Uterus (tissue), 4 donors: ENCODE data around the gene CPA3. TPM values are rescaled to one million over a fixed set of nuclear protein-coding genes. Genes with fewer than 3 reads are reported as not detected.

Experiments
- DNase-seq, 2 donors: peaks; one replicate each; pipeline ENCODE4 v3.0.0-alpha.2; 2019 to 2020
- H3K27ac ChIP-seq, 2 donors: fragments of 200-600 bp; sonication (generic); 1 replicate in 1 of 2; 2 replicates in 1 of 2; pipeline ENCODE4 v1.5.1; 2016 to 2018
- H3K27me3 ChIP-seq, 2 donors: fragments of 200-600 bp; sonication (generic); one replicate each; pipeline ENCODE4 v1.5.1; 2018 to 2019; ENCODE audit warnings: control low read depth in 1 of 2
- H3K36me3 ChIP-seq, 2 donors: fragments of 200-600 bp; sonication (generic); one replicate each; pipeline ENCODE4 v1.5.1; 2019; ENCODE audit warnings: control low read depth in 1 of 2
- H3K4me1 ChIP-seq, 2 donors: fragments of 200-600 bp; sonication (generic); one replicate each; pipeline ENCODE4 v1.5.1; 2018 to 2019; ENCODE audit warnings: control low read depth in 1 of 2
- H3K4me3 ChIP-seq, 2 donors: fragments of 200-600 bp; sonication (generic); 1 replicate in 1 of 2; 2 replicates in 1 of 2; pipeline ENCODE4 v1.5.1; 2018 to 2019; ENCODE audit warnings: mild to moderate bottlenecking in 1 of 2
- H3K9me3 ChIP-seq, 2 donors: fragments of 200-600 bp; sonication (generic); one replicate each; pipeline ENCODE4 v1.5.1; 2019; ENCODE audit warnings: control low read depth in 1 of 2
- CTCF ChIP-seq, 4 experiments: fragments of 200-600 bp in 2 of 4; fragments of 450-650 bp in 2 of 4; sonication (generic) in 2 of 4; IDR thresholded peaks; one replicate each; pipeline ENCODE4 v1.5.1; 2016 to 2019; ENCODE audit warnings: antibody characterized with exemption in 4 of 4, mild to moderate bottlenecking in 2 of 4, moderate library complexity in 1 of 4
- POLR2A ChIP-seq, 2 donors: fragments of 450-650 bp; IDR thresholded peaks; one replicate each; pipeline ENCODE4 v1.6.1; 2016; ENCODE audit warnings: antibody characterized with exemption in 2 of 2, mild to moderate bottlenecking in 1 of 2, moderate library complexity in 1 of 2
- intact Hi-C: fragments of 100-400 bp; cut with DNase I; formaldehyde crosslinking; loops from one replicate; pipeline ENCODE4 v1.15.1; 2023; ENCODE audit warnings: low total_unique reads
- total RNA-seq, 4 donors: library from RNA; depleted of rRNA in 3 of 4; stranded (reverse); fragments of >200 nt in 3 of 4; gene quantifications; one replicate each; pipeline versions ENCODE4 v1.1.0 to v1.2.4, GENCODE V29; 2014 to 2023
- donor health status: DM: yes; HTN: yes; CAD: no.

CPA3 gene
- total RNA-seq, 4 donors from 2014 or later, result 2.4 to 36.6 (median 6.0) TPM

- Histone ChIP-seq H3K9me3 (no peaks in the 10 kb centered on the region), H3K27me3 (no peaks in the 10 kb centered on the region), H3K4me1 (no peaks in the 10 kb centered on the region), H3K36me3 (no peaks in the 10 kb centered on the region), H3K27ac (no peak overlapping the region), H3K4me3 (no peak overlapping the region)
- TF ChIP-seq CTCF (IDR thresholded peaks at IDR 0.05) (no peak), POLR2A (IDR thresholded peaks at IDR 0.05) (no peak)
- DNase-seq, result no peak
- intact Hi-C loops, result no loop called here
Observed at GRCh38 chr3:148829926-148830325, 35.2 kb upstream of the CPA3 start.

- H3K36me3 ChIP-seq, result no peaks in the 10 kb centered on the region
- no peak for DNase-seq
- no peak overlapping the region for H3K4me3 ChIP-seq
- no peak for TF ChIP-seq POLR2A (IDR thresholded peaks at IDR 0.05)
- no peak for TF ChIP-seq CTCF (IDR thresholded peaks at IDR 0.05)
- H3K4me1 ChIP-seq, result no peaks in the 10 kb centered on the region
- no peak overlapping the region for H3K27ac ChIP-seq
- no peaks in the 10 kb centered on the region for H3K9me3 ChIP-seq
- H3K27me3 ChIP-seq, result no peaks in the 10 kb centered on the region
- intact Hi-C loops, result no loop called here
Observed at GRCh38 chr3:148833223-148833622, 31.9 kb upstream of the CPA3 start.

- TF ChIP-seq POLR2A (IDR thresholded peaks at IDR 0.05) (no peak), CTCF (IDR thresholded peaks at IDR 0.05) (no peak)
- Histone ChIP-seq H3K4me3 (no peak overlapping the region), H3K36me3 (no peaks in the 10 kb centered on the region), H3K4me1 (no peaks in the 10 kb centered on the region), H3K27me3 (no peaks in the 10 kb centered on the region), H3K9me3 (no peaks in the 10 kb centered on the region), H3K27ac (no peak overlapping the region)
- DNase-seq, result no peak
- intact Hi-C loops, result no loop called here
Observed at GRCh38 chr3:148839805-148840204, 25.3 kb upstream of the CPA3 start.

- Histone ChIP-seq H3K27ac (no peak overlapping the region), H3K27me3 (no peaks in the 10 kb centered on the region), H3K4me1 (no peaks in the 10 kb centered on the region), H3K4me3 (no peak overlapping the region), H3K36me3 (no peaks in the 10 kb centered on the region), H3K9me3 (no peaks in the 10 kb centered on the region)
- TF ChIP-seq POLR2A (IDR thresholded peaks at IDR 0.05) (no peak), CTCF (IDR thresholded peaks at IDR 0.05) (no peak)
- intact Hi-C loops, result no loop called here
- no peak for DNase-seq
Observed at GRCh38 chr3:148840451-148840850, 24.6 kb upstream of the CPA3 start.

GRCh38 chr3:148845756-148846395 is 19.2 kb upstream of the CPA3 start:
- intact Hi-C loops, result no loop called here

More at GRCh38 chr3:148845756-148846395, 19.2 kb upstream of the CPA3 start:
- Histone ChIP-seq H3K27ac (no peak overlapping the region), H3K27me3 (no peaks in the 10 kb centered on the region), H3K36me3 (no peaks in the 10 kb centered on the region), H3K4me3 (no peak overlapping the region), H3K4me1 (no peaks in the 10 kb centered on the region), H3K9me3 (no peaks in the 10 kb centered on the region)
- no peak for DNase-seq
- TF ChIP-seq POLR2A (IDR thresholded peaks at IDR 0.05) (no peak), CTCF (IDR thresholded peaks at IDR 0.05) (no peak)
